Measurements from ENCODE around the gene MTG2.

MTG2 gene

GRCh38 chr20:62186887-62187866 lies 4.3 kb downstream of the MTG2 start:
- no peak for DNase-seq

- no peak for DNase-seq
Observed at GRCh38 chr20:62190639-62191411, 8.0 kb downstream of the MTG2 start.

- DNase-seq: no peak
Observed at GRCh38 chr20:62191781-62192559, 9.1 kb downstream of the MTG2 start.

DNA sequence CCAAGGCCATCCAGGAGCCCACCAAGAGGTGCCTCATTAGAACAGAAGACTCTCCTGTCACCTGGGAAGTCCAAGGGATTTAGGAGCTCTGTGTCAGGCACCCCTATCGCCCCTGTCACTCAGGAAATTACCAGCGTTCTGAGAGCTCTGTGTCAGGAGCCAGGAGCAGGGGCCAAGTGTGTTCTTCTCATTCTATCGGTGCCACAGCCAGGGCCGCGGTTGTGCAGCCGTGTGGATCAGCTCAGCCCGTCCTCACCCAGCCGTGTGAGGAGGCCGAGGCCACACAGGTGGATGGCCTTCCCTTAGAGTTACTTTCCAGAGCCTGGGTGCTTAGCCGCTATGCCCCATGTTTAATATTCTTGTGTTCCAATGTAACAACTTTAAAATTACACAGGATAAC lies 9.8 kb downstream of the MTG2 start:
- DNase-seq: no peak

GRCh38 chr20:62193079-62194025 lies 10.5 kb downstream of the MTG2 start:
- no peak for DNase-seq

- DNase-seq: no peak
Observed at GRCh38 chr20:62195075-62195405, 12.2 kb downstream of the MTG2 start.

DNA sequence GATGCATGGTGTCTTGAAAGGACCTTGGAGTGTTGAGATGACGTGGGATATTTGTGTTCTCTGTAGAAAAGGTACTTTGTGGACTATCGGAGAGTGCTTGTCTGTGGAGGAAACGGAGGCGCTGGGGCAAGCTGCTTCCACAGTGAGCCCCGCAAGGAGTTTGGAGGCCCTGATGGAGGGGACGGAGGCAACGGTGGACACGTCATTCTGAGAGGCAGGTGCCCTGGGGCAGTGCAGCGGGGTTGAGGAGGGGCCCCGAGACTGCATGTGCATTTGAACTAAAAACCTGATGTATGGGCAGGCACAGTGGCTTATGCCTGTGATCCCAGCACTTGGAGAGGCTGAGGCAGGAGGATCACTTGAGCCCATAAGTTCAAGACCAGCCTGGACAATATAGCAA lies 12.9 kb downstream of the MTG2 start:
- no peak for DNase-seq

GRCh38 chr20:62196286-62196685 lies 13.5 kb downstream of the MTG2 start:
- no peak for DNase-seq

DNA sequence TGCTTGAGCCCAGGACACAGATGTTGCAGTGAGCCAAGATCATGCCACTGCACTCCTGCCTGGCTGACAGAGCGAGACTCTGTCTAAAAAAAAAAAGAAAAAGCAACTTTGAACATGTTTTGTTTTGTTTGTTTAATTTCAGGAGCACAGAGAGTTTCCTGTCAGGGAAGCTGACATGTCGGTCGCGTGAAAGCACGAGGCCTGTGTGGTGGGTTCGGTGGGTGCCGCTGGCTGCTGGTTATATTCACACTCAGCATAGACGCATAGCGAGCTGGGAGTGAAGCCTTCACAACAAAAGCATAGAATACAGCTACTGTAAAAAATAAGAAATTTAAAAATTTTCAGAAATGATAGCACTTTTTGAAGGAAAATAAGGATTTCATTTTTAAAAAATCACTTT lies 14.5 kb downstream of the MTG2 start:
- DNase-seq: no peak

GRCh38 chr20:62197801-62198200 lies 15.0 kb downstream of the MTG2 start:
- no peak for DNase-seq

DNA sequence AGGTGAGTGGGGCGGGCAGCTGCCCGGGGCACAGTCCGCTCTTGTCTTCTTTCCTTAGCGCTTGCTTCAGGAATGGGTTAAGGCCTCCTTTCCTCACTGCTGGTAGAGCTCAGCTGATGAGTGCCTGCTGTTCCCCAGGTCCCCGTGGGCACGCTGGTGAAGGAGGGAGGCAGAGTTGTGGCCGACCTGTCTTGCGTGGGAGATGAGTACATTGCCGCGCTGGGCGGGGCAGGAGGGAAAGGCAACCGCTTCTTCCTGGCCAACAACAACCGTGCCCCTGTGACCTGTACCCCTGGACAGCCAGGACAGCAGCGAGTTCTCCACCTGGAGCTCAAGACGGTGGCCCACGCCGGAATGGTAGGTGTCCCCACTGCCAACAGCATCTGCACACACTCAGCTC lies 15.7 kb downstream of the MTG2 start:
- no peak for DNase-seq

GRCh38 chr20:62198931-62199330 lies 16.1 kb downstream of the MTG2 start:
- no peak for DNase-seq

- no peak for DNase-seq
Observed at GRCh38 chr20:62200491-62201172, 17.8 kb downstream of the MTG2 start.

- no peak for DNase-seq
Observed at GRCh38 chr20:62201173-62202082, 18.6 kb downstream of the MTG2 start.

GRCh38 chr20:62202083-62202395 lies 19.2 kb downstream of the MTG2 start:
- DNase-seq: no peak

GRCh38 chr20:62202676-62203377 lies 20.0 kb downstream of the MTG2 start:
- DNase-seq: no peak

DNA sequence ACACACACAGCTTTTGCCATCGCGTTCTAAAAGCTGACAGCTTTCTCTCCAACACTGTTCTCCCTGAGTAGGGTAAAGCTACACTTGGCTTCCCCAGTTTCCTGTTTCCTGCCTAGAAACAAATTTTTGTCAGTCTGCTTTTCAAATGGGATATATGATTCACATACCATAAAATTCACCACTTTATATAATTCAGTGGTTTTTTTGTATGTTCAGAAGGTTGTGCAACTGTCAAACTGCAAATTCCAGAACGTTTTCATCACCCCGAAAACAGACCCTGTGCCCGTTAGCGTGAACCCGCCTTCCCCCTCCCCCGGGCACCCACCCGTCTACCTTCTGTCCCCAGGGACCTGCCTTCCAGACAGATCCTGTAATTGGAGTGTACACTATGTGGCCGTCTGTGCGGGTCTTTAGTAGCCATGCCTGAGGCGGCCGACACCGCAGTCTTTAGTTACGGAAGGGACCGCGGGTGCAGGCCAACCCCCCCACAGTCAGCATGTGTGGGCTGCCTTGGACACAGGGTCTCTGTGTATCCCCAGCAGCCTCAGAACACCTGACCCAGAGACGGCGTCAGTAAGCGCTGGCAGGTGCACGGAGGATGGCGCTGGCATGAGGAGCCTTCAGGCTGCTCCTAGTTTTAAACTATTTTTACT lies 20.7 kb downstream of the MTG2 start:
- no peak for DNase-seq

DNA sequence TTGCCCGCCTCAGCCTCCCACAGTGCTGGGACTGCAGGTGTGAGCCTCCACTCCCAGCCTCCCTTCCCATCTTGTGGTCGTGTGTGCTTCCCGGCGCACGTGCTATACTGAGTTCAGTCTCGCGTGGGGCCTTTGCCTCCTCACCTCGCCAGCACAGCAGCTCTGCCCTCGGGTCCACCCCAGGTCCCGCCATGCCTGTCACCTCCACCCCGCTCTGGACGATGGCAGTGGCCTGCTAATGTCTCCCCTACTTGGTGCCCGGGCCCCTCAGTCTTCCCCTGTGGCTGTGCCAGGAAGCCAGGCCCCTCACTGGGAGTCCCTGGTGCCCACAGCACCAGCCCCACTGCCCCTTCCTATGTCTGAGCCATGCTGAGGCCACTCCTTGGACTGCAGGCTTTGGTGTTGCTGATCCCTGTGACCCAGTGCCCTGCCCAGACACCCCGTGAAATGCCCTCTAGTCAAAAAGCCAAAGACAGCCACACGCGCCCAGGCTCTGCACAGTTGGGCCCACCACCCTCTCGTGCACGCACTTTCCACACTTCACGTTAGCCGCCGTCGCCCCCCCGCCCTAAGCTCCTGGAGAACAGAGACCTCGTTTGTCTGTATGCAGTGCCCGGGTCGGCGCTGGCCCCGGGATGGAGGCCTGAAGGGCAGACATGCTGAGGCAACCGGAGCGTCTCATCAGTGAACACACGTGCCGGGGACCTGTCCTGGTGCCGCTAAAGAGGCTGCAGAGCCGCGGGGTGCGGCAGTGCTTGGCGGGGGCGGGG lies 23.0 kb downstream of the MTG2 start:
- DNase-seq: no peak

DNA sequence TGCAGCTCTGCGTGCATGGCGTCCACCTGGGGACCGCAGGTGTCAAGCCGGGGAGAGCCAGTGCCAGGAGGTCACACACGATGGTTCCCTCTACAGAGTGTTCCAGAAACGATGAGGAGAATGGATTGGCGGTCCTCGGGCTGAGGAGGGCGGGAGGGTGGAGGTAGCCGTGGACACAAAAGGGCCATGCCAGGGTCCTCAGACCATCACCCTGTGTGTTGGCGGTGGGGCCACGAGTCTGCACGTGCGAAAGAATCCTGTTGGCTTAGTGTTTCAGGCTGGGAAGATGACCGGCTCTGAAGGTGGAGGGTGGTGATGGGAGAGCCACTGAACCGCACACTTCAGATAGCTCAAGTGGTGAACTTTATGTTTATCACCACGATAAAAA lies 23.6 kb downstream of the MTG2 start:
- DNase-seq: no peak

All from activated naive CD4-positive, alpha-beta T cell (primary cell).